ENCODE measurements around the gene GNB1L.

The GNB1L gene

DNA sequence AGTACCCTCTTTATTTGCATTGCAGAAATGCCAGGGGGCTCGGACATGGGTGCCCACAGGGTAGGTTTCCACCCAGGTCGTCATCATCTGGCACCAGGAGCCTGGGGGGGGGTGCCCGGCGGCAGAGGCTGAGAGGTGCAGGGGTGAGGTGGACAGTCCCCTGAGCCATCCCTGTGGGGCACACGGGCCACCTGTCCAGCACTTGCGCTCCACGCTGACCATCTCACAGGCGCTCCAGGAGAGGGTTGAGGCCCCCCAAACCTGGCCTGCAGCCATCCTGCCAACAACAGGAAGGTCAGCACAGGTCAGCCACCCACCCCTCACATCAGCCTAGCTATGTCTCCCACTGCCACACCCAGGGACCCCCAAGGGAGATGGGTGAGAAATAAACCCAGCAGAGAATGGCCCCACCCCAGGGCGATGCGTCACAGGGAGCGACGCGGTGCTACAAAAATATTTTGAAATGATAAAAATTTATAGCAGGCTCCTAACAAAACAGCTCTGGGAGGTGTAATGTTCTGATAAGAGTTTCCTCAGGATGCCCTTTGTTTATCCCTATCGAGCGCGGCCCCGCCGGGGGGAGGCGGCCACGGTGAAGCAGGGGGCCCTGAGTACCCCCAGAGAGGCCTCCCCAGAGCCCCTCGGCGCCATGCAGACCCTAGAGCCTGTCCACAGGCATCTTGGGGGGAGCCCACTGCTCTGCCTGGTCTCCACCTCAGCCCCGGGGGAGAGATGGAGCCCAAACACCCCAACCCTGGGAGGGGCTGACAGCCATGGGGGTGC is 21.0 kb upstream of the GNB1L start:
- peak; percentile 53 for DNase-seq

DNA sequence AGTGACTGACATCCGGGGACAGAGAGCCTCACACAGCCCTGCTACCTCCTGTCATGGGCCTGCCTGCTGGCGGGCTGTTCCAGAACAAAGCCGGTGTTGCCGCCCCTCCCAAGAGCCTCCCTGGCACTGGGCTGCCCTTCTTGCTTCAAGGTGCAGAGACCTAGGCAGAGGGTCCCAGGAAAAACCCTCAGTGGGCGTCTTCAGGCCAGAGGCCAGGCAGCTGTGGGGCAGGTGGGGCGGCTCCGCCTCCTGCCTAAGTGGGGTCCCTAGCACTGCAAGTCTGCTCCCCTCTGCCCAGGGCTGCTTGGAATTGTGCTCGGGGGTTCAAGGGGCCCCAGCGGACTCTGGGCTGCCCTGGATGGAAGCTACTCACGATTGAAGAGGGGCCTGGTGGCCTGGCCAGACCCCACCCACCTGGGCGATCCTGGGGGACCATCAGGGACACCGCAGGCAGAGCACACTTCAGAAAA is 20.4 kb upstream of the GNB1L start:
- DNase-seq: no peak

DNA sequence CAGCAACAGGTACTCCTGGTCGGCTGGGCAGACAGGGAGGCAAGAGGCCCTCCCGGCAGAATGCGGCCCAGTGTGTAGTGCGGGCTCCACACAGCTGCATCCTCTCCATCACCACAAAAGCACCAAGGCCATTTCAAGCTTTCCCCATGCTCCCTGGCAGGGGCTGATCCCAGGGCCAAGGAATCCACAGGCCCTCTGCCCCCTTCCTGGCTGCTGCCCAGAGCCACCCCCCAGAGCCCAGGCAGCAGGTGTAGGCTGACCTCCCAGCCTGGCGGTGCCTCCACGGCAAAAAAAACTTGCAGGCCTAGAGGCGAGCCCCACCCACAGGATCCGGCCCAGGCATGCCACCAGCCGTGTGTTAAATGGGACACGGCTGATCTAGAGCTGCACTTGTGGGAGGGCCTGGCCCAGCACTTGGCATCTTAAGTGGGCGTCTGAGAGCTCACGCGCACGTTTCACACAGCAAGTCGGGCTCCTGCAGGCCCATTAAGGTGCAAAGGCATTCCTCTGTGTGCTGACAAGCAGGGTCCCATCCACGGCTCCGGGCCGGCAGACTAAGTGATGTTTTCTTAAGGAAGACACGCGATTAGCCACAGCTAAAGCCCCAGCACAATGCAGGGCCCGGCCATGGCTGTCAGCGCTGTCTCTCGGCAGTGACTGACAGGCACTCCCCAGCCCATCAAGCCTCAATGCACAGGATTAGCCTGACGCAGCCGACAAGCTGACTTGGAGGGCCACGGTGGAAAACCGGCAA is 19.8 kb upstream of the GNB1L start:
- peak; percentile 79 for DNase-seq

DNA sequence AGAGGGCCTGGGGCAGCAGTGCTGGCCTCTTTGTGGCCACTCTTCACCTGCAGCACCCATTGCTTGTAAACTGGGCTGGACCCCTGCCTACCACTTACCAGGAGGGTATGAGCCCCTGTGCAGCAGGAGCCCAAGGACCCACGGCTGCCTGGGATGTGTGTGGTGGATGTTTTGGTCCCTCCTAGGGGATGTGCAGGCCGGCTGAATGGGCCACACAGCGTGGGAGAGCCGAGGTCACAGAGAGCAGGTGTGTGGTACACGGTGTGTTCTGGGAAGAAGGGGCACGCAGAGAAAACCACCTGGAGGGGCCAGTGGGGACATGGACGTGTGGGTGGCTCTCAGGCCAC is 19.3 kb upstream of the GNB1L start:
- DNase-seq: no peak

DNA sequence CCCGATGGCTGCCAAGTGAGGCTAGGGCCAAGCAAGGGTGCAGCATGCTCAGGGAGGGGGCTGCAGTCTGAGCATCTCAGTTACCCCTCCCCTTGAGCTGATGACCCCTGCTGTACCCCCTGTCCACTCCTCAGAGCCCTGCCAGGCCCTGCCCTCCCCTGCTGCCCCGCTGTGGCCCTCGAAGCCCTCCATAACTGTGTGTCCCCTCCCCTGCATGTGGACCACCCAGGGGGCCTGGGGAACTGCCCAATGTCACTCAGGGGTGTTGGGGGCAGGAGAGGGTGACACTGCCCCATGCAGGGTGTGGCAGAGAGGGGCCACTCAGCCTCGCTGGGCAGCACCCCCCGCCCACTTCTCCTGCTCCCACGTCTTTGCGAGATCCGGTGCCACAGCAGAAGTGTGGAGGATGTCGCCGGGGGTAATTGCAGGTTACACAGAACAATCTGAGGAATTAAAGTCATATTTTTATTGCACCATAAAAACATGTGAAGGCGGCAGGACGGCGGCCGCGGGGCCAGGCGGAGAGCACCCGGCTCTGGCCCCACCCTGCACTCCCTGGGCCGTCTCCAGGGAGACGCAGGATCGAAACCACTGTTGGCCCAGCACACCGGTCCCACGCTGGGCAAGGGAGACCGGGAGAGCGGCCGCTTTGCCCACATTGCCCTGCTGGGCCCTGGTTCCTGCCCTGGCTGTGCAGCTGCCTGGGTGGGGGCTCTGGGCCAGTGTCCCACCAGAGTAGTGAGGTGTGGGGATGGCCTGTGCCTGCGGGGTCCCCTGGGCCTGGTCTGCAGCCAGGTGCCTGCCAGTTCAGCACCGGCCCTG is 18.7 kb upstream of the GNB1L start:
- peak; percentile 28 for DNase-seq

DNA sequence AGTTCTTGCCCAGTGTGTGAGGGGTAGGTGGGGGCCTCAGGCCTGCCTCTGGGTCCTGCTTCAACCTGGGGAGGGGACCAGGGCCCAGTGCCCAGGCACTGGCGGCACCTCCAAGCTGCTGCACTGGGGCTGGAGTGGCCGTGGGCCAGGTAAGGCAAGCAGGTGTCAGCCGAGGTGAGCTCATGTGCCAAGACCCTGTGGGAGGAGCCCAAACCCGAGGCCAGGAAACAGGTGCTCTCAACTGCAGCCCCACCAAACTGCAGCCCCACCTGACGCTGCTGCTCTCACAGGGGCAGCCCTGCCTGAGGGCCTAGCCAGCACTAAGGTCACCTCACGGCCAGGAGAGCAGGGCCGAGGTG is 18.1 kb upstream of the GNB1L start:
- DNase-seq: peak; percentile 61

DNA sequence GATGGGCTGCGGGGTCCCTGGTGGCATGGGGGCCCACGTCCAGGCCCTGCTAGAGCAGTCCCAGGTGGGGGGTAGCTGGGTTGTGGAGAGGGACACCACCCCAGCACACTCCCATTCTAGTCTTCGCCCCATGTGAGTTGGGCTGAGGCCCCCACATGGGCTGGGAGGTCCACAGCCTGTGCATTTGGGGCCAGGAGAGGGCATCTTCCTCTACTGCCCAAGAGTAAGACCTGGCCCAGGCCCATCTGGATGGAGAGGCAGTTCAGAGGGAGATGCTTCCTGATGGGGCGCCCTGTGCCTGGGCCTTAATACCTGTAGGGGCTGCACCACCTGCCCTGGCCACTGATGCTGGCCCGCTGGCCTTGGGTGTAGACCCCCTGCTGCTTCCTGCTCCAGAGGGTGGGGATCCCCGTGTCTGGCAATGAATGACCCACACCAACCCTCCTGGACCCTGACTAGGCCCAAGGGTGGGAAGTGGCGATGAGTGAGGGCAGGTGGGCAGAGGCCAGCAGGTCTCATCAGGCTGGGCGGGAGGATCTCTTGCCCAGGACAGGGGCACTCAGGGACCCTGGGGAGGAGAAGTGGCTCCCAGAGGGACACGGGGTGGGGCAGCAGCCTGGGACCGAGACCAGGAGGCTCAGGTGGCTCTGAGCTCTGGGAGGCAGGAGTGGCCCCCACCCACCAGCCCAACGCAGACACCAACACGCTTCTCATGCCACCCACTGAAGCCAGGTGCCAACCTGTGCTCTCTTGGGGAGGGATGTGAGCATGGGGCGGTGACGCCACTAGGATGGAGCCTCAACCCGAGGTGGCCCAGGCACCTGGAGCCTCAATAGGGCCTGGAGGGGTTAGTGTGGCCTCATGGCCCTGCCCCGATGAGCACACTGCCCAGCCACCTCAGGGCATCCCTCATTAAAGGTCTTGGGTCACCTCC is 17.4 kb upstream of the GNB1L start:
- DNase-seq: peak; percentile 53

DNA sequence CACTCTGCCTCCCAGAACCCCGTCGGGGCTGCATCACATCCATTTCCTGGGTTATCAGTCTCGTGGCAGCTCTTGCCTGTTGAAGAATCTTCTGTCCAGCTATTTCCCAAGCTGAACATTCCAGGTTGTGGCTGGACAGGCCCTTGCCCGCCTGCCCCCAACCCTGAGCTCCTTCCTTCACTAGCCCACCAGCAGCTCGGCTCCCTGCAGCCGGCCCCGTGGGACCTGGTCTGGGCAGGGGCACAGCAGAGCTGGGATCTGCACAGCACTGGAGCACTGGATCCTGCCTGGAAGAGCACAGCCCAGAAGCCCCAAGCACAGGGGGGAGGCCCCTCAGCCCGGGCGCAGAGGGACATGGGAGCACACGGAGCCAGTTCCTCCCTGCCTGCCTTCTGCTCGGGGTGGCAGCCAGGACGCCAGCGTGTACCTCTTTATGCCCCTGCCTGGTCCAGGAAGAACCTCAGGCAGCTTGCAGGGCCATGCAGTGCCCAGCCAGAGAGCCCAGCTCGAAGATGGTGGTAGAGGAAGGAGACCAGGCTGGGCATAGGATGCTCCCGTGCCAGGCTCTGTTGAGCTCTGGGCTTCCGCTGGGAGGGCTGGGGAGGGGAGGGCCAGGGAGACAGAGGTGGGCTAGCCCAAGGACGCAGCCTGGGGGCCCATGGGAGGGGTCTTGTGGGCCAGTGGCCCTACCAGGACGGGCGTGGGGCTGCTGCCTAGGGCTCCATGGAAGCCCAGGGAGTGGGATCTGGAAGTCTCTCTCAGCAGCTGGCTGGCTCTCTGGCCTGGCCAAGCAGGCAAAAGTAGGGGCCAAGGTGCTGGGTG is 16.6 kb upstream of the GNB1L start:
- DNase-seq: peak; percentile 44

DNA sequence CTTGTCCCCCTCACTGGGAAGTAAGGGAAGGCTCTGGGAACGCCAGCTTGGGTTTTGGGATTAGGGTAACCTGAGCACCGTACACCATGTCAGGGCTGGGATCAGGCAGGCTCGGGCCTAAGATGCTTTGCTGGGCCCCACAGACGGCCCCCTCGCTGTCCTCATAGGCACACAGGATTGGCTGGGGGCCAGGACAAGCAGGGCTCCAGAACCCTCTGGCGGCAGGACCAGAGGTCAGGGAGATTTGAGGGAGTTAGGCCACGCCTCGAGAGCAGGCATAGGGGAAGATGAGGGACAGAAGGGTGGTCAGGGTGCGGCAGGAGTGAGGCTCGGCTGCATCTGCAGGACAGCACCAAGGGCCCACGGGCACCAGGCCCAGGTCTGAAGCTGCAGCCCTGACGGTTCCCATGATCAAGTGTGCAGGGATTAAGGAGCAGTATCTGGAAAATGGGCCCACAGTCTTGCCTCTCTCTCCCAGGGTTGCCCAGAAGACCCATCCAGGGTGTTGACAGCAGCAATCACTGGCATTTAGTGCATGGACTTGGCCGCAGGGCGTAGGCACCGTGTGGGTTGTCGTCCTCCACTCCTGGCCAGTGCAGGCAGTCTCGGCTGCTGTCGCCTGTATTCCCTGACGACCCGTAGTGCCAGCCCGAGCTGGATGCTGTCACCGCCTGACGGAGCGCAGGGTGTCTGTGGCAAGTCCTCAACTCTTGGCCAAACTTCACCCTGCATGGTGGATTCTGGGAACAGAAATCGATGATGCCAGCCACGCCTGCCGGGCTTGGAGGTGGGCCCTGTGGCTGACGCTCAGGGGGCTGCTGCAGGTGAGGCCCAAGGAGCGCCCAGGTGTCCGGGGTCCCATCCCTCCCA is 15.7 kb upstream of the GNB1L start:
- peak; percentile 50 for DNase-seq

DNA sequence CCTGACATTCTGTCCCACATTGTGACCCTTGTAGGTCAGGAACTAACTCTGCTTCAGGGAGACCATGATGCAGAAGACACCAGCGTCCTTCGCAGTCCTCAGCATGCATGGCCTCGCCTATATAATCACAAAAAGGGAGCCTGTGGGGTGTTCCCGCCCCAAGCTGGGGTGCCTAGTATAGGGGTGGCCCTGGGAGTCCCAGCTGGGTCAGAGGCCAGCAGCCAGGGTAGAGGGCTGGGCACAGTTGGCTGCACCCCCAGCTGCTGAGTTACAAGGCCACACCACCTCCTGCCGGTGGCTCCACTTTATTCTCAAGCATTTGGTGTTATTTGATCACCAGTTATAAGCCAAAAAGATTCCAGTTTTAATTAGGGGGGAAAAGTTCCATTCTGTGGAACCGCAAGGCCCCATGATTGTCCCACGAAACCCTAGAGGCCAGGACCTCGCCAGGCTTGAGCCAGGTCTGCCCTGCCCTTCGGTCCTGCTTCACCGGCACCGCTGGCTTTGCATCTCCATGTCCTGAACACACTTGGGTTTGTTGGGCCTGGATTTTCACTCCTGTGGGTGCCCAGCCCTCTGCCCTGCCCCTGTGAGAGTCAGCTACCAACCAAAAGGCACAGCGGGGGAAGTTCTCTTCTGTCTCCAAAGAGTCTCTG is 15.0 kb upstream of the GNB1L start:
- DNase-seq: peak; percentile 36

DNA sequence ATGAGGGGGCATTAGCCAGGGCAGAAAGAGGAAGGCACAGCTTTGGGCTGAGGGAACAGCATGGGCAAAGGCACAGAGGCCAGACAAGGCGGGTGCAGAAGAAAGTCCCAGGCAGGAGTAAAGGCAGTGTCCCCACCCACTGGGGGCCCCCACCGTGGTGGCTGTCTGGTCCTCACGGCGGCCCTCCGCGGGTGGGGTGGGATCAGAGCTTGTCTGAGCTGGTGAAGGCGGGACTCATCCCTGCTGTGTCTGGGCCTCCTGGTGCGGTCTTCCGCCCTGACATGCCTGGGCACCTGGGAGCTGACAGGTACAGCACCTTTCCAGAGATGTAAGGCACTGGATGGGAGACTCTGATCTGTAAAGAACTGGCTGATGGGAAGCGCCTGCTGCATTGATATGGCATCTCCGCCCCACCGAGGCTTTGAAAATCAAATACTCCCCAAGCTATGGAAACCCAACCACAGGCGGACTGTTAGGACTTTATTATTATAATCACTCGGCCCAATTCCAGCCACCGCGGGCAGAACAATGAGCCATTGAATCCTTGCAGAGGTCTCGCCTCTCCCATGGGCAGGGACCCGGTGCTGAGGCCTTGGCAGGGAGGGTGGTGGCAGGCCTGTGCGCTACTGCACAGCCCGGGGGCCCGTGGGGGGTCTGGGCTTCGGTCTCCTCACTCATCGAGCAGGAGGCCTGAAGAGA is 14.2 kb upstream of the GNB1L start:
- DNase-seq: peak; percentile 57

DNA sequence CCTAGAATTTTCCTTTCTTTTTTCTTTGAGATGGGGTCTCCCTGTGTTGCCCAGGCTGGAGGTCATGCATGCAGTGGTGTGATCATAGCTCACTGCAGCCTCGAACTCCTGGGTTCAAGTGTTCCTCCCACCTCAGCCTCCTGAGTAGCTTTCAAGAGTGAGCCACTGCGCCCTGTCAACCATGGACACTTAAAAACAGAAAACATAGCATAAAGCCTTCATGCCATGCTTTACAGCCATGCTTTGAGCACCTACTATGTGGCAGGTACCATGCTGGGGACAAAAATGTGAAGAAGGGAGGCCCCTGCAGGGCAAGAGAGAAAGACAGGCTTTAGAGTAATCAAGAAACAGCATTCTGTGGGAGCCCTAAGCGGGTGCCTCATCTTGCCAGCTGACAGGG is 13.7 kb upstream of the GNB1L start:
- no peak for DNase-seq

DNA sequence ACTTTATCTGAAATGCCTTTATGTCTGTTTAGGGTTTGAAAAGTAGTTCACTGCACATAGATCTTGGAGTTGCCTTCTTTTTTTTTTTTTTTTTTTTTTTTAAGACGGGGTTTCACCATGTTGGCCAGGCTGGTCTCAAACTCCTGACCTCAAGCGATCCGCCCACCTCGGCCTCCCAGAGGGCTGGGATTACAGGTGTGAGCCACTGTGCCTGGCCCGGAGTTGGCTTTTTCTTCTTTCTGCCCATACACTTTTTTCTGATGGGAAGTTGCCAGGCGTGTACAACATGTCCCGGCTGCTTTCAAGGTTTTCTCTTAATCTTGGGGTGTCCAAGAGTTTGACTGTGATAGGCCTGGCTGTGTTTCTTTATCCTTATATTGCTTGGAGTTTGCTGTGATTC is 12.9 kb upstream of the GNB1L start:
- DNase-seq: no peak

DNA sequence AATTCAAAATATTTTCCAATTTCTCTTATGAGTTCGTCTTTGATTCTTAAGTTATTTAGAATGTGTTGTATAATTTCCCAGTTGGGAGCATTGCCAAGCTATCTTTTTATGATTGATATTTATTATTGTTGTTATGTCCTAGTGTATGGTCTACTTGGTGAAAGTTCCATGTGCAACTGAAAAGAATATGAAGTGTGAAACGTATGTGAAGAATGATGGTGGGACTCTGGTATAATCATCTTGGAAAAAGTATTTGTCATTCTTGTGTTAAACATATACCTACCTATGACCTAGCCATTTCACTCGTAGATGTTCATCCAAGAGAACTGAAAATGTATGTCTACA is 12.0 kb upstream of the GNB1L start:
- no peak for DNase-seq

DNA sequence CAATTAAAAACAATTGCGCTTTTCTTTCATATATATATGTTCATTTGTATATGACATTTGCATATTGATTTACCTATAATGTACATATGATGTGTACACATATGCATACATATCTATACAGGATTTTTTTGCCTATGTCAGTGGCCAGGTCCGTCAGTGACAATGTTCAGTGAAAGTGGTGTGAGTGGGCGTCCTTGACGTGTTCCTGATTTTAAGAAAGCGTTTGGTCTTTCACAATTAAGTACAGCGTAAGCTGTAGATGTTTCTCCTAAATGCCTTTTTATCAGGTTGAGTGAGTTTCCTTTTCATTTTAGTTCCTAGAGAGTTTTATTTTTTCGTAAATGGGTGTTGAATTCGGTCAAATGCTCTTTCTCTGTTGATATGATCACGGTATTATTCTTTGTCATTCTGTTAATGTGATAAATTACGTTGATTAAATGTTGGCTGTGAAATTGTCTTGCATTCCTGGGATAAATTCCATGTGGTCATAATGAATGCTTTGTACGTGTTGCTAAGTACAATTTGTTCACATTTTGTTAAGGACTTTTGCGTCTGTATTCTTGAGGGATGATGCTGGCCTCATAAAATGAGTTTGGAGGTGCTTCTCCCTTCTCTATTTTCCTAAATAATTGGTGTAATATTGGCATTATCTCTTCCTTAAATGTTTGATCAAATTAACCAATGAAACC is 10.6 kb upstream of the GNB1L start:
- no peak for DNase-seq

DNA sequence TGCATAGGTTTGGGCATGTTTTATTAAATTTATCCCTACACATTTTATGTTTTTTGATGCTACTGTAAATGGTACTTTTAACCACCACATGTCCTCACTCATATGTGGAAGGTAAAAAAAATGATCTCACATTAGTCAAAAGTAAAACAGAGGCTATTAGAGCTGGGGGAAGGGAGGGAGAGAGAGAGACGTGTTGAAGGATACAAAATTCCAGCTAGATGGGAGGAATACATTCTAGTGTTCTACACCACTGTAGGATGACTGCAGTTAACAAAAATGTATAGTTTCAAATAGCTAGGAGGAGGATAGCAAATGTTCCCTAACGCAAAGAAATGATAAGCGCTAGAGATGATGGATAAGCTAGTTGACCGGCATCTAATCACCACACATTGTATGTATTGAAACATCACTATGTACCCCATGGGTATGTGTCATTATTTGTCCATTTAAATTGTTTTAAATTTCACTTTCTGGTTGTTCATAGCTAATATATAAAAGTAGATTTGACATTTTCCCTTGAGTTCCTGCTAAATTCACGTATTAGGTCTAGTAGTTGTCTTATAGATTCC is 9.9 kb upstream of the GNB1L start:
- no peak for DNase-seq

DNA sequence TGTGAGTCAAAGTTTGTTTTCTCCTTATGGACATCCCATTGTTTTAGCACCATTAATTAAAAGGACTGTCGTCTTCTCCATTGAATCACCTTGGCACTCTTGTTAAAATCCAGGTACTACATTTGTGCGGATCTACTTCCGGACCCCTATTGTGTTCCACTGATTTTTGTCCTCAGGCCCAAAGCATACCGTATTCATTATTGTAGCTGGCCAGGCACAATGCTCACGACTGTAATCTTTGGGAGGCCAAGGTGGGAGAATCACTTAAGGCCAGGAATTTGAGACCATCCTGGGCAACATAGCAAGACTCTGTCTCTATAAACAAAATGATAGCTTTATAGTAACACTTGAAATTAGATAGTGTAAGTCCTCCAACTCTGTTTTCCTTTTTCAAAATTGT is 8.9 kb upstream of the GNB1L start:
- no peak for DNase-seq

DNA sequence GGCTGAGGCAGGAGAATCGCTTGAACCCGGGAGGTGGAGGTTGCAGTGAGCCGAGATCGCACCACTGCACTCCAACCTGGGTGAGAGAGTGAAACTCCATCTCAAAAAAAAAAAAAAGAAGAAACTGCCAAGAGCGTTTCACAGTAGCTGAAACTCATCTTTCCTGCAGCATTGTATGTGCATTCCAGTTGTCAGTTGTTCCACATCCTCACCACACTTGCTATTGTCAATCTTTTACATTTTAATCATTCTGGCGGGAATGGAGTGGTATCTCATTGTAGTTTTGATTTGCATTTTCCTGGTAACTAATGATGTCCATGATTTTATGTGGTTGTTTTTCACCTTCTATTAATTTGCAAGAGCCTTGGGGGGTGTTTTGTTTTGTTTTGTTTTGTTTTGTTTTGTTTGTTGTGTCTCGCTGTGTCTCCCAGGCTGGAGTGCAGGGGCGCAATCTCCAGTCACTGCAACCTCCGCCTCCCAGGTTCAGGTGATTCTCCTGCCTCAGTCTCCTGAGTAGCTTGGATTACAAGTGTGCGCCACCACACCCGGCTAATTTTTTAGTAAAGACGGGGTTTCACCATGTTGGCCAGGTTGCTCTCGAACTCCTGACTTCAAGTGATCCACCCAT is 8.1 kb upstream of the GNB1L start:
- no peak for DNase-seq

Measured in activated effector memory CD4-positive, alpha-beta T cell treated with anti-CD3 and anti-CD28 coated beads, Interleukin-2, amount 50 U/mL, for 16 hours (primary cell).